H9 (cell line): Measurements from ENCODE around the gene RAB31. TPM values are rescaled to one million over a fixed set of nuclear protein-coding genes. Genes with fewer than 3 reads are reported as not detected.

Experiments used
- DNase-seq: peaks from one replicate; pipeline ENCODE4 v3.0.0-alpha.2; 2017
- H2AFZ ChIP-seq: one replicate; pipeline ENCODE4 v1.6.1; 2013; ENCODE audit warnings: mild to moderate bottlenecking, low read length, control low read depth, moderate library complexity
- H2AK5ac ChIP-seq: 2 replicates; pipeline ENCODE4 v1.6.1; 2013; ENCODE audit warnings: low read length, control low read depth, mixed read lengths; ENCODE audit not compliant: insufficient read length
- H2BK120ac ChIP-seq: one replicate; pipeline ENCODE4 v1.6.1; 2013; ENCODE audit warnings: low read depth, mild to moderate bottlenecking, low read length, control low read depth, inconsistent platforms; ENCODE audit not compliant: poor library complexity, severe bottlenecking
- H2BK12ac ChIP-seq: 2 replicates; pipeline ENCODE4 v1.6.1; 2013; ENCODE audit warnings: low read length, control low read depth, mixed read lengths, low read depth; ENCODE audit not compliant: insufficient read length
- H2BK15ac ChIP-seq: 2 replicates; pipeline ENCODE4 v1.6.1; 2013; ENCODE audit warnings: low read depth, low read length, control low read depth
- H2BK20ac ChIP-seq: one replicate; pipeline ENCODE4 v1.6.1; 2013; ENCODE audit warnings: low read depth, mild to moderate bottlenecking, low read length, control low read depth, inconsistent platforms; ENCODE audit not compliant: poor library complexity, severe bottlenecking
- H2BK5ac ChIP-seq: 2 replicates; pipeline ENCODE4 v1.6.1; 2013; ENCODE audit warnings: low read length, control low read depth, mixed read lengths; ENCODE audit not compliant: insufficient read length
- H3K14ac ChIP-seq: 2 replicates; pipeline ENCODE4 v1.6.1; 2013; ENCODE audit warnings: low read length, control low read depth; ENCODE audit not compliant: insufficient read depth
- H3K18ac ChIP-seq: 2 replicates; pipeline ENCODE4 v1.6.1; 2013; ENCODE audit warnings: low read depth, mild to moderate bottlenecking, mixed read lengths, low read length, control low read depth; ENCODE audit not compliant: insufficient read length
- H3K23ac ChIP-seq: 2 replicates; pipeline ENCODE4 v1.6.1; 2013; ENCODE audit warnings: low read length, control low read depth, mixed read lengths, low read depth; ENCODE audit not compliant: insufficient read length
- H3K23me2 ChIP-seq: 2 replicates; pipeline ENCODE4 v1.6.1; 2013; ENCODE audit warnings: low read depth, mild to moderate bottlenecking, mixed read lengths, low read length, control low read depth; ENCODE audit not compliant: insufficient read length, poor library complexity, severe bottlenecking
- H3K27ac ChIP-seq: 2 replicates; pipeline ENCODE4 v1.5.1; 2013; ENCODE audit warnings: low read length, control low read depth, mixed read lengths, low read depth; ENCODE audit not compliant: insufficient read length
- H3K27me3 ChIP-seq: 2 replicates; pipeline ENCODE4 v1.6.1; 2013; ENCODE audit warnings: low read length, control low read depth, inconsistent platforms; ENCODE audit not compliant: insufficient read depth
- H3K4ac ChIP-seq: 2 replicates; pipeline ENCODE4 v1.6.1; 2013; ENCODE audit warnings: low read depth, mild to moderate bottlenecking, control low read depth, inconsistent platforms, low read length, moderate library complexity
- H3K4me1 ChIP-seq: 2 replicates; pipeline ENCODE4 v1.6.1; 2013; ENCODE audit warnings: low read length, control low read depth, inconsistent platforms; ENCODE audit not compliant: insufficient read depth
- H3K4me2 ChIP-seq: 2 replicates; pipeline ENCODE4 v1.6.1; 2013; ENCODE audit warnings: low read length, control low read depth, mixed read lengths; ENCODE audit not compliant: insufficient read length, insufficient read depth
- H3K56ac ChIP-seq: 2 replicates; pipeline ENCODE4 v1.6.1; 2013; ENCODE audit warnings: low read depth, mild to moderate bottlenecking, mixed read lengths, low read length, control low read depth; ENCODE audit not compliant: insufficient read length
- H3K79me1 ChIP-seq: 2 replicates; pipeline ENCODE4 v1.6.1; 2013; ENCODE audit warnings: low read depth, mild to moderate bottlenecking, moderate library complexity, low read length, control low read depth, inconsistent platforms; ENCODE audit not compliant: insufficient read depth, poor library complexity, severe bottlenecking
- H3K79me2 ChIP-seq: 2 replicates; pipeline ENCODE4 v1.6.1; 2013; ENCODE audit warnings: low read length, control low read depth, inconsistent platforms; ENCODE audit not compliant: insufficient read depth
- H3K9ac ChIP-seq: 2 replicates; pipeline ENCODE4 v1.6.1; 2013; ENCODE audit warnings: low read length, control low read depth, mixed read lengths; ENCODE audit not compliant: insufficient read length; ENCODE audit errors: extremely low read depth
- H3K9me3 ChIP-seq: one replicate; pipeline ENCODE4 v1.6.1; 2013; ENCODE audit warnings: low read depth, low read length, inconsistent platforms; ENCODE audit not compliant: control insufficient read depth
- H3T11ph ChIP-seq: one replicate; pipeline ENCODE4 v1.6.1; 2013; ENCODE audit warnings: mild to moderate bottlenecking, low read length, control low read depth, inconsistent platforms
- H4K20me1 ChIP-seq: one replicate; pipeline ENCODE4 v1.6.1; 2013; ENCODE audit not compliant: control insufficient read depth, insufficient read length, insufficient read depth
- H4K5ac ChIP-seq: 2 replicates; pipeline ENCODE4 v1.6.1; 2013; ENCODE audit warnings: low read depth, mild to moderate bottlenecking, mixed read lengths, low read length, control low read depth; ENCODE audit not compliant: insufficient read length
- H4K8ac ChIP-seq: replicated peaks from 2 replicates; pipeline ENCODE4 v1.6.1; 2013; ENCODE audit warnings: low read length, control low read depth, mixed read lengths, low read depth; ENCODE audit not compliant: insufficient read length
- H4K91ac ChIP-seq: 2 replicates; pipeline ENCODE4 v1.6.1; 2013; ENCODE audit warnings: low read depth, mild to moderate bottlenecking, moderate library complexity, mixed read lengths, low read length, control low read depth; ENCODE audit not compliant: insufficient read length
- H3K27ac Mint-ChIP-seq, 3 experiments: 2 replicates in 2 of 3; 3 replicates in 1 of 3; pipeline ENCODE4 v1.8.0; 2020 to 2021; ENCODE audit warnings: mixed read lengths in 3 of 3, mild to moderate bottlenecking in 1 of 3, moderate library complexity in 1 of 3
- H3K27me3 Mint-ChIP-seq: 2 replicates; pipeline ENCODE4 v1.8.0; 2021; ENCODE audit warnings: low read depth, mild to moderate bottlenecking, moderate library complexity, mixed read lengths
- H3K36me3 Mint-ChIP-seq, 3 experiments: 2 replicates in 2 of 3; 3 replicates in 1 of 3; pipeline ENCODE4 v1.8.0; 2020 to 2021; ENCODE audit warnings: low read depth in 3 of 3, mixed read lengths in 3 of 3; ENCODE audit not compliant: insufficient read depth in 1 of 3
- H3K4me1 Mint-ChIP-seq, 2 experiments: 2 replicates each; pipeline ENCODE4 v1.8.0; 2020; ENCODE audit warnings: mixed read lengths in 2 of 2
- H3K4me3 Mint-ChIP-seq, 2 experiments: 2 replicates in 1 of 2; 3 replicates in 1 of 2; pipeline ENCODE4 v1.8.0; 2020 to 2021; ENCODE audit warnings: mild to moderate bottlenecking in 2 of 2, mixed read lengths in 2 of 2, moderate library complexity in 1 of 2
- H3K9me3 Mint-ChIP-seq, 2 experiments: 2 replicates in 1 of 2; 3 replicates in 1 of 2; pipeline ENCODE4 v1.8.0; 2020; ENCODE audit warnings: mild to moderate bottlenecking in 2 of 2, mixed read lengths in 2 of 2, moderate library complexity in 1 of 2
- WGBS: extraction: QIAGEN DNeasy Blood & Tissue Kit; methylation state at CpG from one replicate; pipeline ENCODE4 v1.1.7; 2013; ENCODE audit warnings: missing lambda C conversion rate, low lambda C conversion rate, mixed read lengths; ENCODE audit not compliant: insufficient read length; ENCODE audit errors: extremely low coverage; 5-methylcytosine and 5-hydroxymethylcytosine counted together
- total RNA-seq: library from RNA; stranded (reverse); gene quantifications from 2 replicates; pipeline ENCODE4 v1.2.1, GENCODE V29; 2021
- TF ChIP-seq, protein P1 (sequence below): fragments of 200-600 bp; sonication (generic); conservative IDR thresholded peaks from 3 replicates; pipeline ENCODE4 v1.8.0; 2021; ENCODE audit warnings: antibody characterized with exemption, mild to moderate bottlenecking

RAB31 gene
- total RNA-seq, 1 experiment from 2014 or later = 22.4 TPM

DNA sequence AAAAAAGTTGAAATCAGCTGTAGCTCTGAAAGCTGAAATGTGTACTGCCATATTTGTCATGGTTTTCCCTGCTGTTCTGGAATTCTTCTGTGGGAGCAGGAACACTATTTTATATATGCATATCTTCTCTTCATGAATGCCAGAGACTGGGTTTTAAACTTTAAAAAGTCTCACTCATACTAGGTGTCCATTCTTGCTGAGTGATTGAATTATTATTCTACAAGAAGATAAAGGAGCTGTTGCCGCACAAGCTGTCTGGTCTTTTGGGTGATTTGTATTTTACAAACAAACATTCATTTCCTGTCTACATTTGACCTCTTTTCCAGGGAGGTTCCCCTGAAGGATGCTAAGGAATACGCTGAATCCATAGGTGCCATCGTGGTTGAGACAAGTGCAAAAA is 137.2 kb downstream of the RAB31 start:
- H3K23ac ChIP-seq = no peak overlapping the region
- no peaks in the 10 kb centered on the region; a peak in 1 of 7 replicates for H3K36me3 Mint-ChIP-seq
- H4K91ac ChIP-seq = no peak overlapping the region
- H4K5ac ChIP-seq = no peak overlapping the region
- no peak overlapping the region for H2AFZ ChIP-seq
- no peak for DNase-seq
- H3K9me3 ChIP-seq = no peaks in the 10 kb centered on the region
- no peak overlapping the region for H3K4ac ChIP-seq
- no peaks in the 10 kb centered on the region for H3K79me2 ChIP-seq
- TF ChIP-seq, protein P1, sequence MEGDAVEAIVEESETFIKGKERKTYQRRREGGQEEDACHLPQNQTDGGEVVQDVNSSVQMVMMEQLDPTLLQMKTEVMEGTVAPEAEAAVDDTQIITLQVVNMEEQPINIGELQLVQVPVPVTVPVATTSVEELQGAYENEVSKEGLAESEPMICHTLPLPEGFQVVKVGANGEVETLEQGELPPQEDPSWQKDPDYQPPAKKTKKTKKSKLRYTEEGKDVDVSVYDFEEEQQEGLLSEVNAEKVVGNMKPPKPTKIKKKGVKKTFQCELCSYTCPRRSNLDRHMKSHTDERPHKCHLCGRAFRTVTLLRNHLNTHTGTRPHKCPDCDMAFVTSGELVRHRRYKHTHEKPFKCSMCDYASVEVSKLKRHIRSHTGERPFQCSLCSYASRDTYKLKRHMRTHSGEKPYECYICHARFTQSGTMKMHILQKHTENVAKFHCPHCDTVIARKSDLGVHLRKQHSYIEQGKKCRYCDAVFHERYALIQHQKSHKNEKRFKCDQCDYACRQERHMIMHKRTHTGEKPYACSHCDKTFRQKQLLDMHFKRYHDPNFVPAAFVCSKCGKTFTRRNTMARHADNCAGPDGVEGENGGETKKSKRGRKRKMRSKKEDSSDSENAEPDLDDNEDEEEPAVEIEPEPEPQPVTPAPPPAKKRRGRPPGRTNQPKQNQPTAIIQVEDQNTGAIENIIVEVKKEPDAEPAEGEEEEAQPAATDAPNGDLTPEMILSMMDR = no peak
- H3K9me3 Mint-ChIP-seq = no peaks in the 10 kb centered on the region
- H3K4me2 ChIP-seq = no peak overlapping the region
- no CpG with 5 or more reads among the region's 3 CpGs for WGBS
- H2AK5ac ChIP-seq = no peak overlapping the region
- H3K27me3 ChIP-seq = no peaks in the 10 kb centered on the region
- H3K4me1 Mint-ChIP-seq = peaks cover 22 to 28% of the 10 kb centered on the region in 2 experiments
- H2BK120ac ChIP-seq = no peak overlapping the region
- no peak overlapping the region for H3K27ac ChIP-seq
- H2BK20ac ChIP-seq = no peak overlapping the region
- no peaks in the 10 kb centered on the region; the same call in 1 of the 2 replicates for H3K4me1 ChIP-seq
- no peak overlapping the region for H3K56ac ChIP-seq
- H2BK12ac ChIP-seq = no peak overlapping the region
- H3K23me2 ChIP-seq = no peaks in the 10 kb centered on the region
- H3K27me3 Mint-ChIP-seq = no peaks in the 10 kb centered on the region
- H3K14ac ChIP-seq = no peak overlapping the region
- no peak overlapping the region for H3K9ac ChIP-seq
- H3T11ph ChIP-seq = no peak overlapping the region
- H3K18ac ChIP-seq = no peak overlapping the region
- H4K8ac ChIP-seq = no peak overlapping the region
- no peak overlapping the region for H2BK15ac ChIP-seq
- no peaks in the 10 kb centered on the region for H4K20me1 ChIP-seq
- H2BK5ac ChIP-seq = no peak overlapping the region
- H3K4me3 Mint-ChIP-seq = no peak overlapping the region
- no peaks in the 10 kb centered on the region for H3K79me1 ChIP-seq
- no peak overlapping the region for H3K27ac Mint-ChIP-seq
